ENCODE measurements around the gene MRPL54.

The MRPL54 gene

DNA sequence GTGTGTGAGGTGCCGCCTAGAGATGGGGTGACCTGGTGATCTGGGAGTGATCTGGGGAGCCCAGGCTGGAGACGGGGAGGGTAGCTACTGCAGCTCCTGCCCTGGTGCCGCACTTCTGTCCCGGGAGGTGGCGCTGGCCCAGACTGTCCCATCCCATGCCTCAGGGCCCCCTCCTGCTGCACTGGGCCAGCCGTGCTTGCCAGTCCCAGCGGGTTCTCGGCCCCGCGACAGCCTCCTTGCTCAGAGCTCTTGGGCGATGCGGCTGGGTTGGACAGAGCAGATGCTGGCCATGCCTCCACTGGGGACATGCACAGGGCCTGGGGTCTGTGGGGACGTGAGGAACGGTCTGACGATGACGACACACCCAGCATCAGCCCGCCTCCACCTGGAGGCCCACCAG, 7.0 kb downstream of the MRPL54 start:
- no peak for DNase-seq (ENCODE audit: low read depth)

DNA sequence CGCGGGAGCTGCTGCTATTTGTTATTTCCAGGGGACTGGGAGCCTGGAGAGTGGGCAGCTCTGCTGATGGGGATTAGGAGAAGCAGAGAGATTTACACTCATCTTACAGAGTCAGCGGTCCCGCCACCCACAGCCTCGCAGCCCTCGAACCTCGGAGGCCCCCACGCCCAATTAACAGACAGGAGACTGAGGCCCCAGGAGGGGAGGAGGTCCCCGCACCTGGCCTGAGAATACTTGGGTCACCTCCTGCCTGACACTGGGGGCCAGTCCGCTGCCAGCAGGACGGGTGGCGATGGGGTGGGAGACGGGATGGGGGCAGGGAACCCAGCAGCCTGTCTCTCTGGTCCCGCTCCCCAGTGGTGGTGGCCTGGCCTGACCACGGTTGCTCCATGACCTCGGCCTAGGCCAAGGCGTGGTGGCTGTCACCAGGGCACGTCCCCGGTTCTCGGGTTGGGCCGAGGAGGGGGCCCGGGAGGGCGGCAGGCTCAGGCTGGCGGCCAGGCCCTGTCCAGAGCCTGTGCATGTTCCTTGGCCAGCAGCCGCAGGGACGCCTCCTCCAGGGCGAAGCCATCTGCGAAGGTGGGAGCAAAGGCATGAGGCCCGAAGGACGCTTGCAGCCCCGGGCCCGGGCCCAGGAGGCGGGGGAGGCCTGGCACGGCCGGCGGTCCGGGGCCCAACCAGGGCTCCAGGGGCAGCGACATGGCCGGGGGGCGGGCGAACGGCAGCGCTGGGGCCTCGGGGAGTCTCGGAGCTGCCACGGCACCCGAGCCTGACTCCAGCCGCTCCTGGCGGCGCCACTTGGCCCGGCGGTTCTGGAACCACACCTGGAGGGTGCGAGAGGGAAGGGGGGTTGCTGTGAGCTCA, 7.9 kb downstream of the MRPL54 start:
- no peak for DNase-seq (ENCODE audit: low read depth)

DNA sequence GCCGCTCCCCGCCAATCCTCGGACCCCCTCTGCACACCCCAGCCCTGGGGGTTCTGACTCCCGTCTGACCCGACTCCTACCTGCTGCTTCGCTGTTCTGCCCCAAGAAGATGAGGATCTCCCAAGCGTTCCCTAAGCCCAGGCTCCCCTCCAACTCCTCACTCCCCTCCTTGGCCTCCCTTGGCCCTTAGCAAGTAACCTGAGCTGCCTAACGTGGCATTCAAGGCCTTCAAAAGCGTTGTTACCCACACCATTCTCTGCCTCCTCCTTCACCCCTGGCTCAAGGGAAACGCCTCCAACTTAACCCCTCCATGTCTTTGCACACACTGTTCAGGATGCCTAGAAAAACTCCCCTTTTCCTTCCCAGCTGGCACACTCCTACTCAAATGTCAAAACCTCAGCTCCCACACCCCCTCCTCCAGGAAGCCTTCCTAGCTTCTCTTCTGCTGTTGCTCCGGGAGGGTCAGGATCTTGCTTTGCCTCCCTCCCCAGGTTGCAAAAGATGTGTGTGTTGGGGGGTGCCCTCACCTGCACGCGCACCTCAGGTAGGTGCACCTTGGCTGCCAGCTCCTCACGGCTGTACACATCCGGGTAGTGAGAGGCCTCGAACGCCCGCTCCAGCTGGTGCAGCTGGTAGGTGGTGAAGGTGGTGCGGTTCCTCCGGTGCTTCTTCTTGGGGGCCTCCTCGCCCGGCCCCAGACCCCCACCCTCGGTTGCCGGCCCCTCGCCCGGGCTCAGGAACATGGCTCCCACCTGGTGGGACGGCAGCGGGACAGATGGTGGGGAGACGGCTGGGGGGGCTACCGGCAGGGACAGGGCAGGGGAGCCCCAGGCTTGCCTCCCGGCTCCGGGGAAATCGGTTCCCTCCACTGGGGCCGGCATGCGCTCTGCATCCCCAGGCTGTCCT, 8.8 kb downstream of the MRPL54 start:
- no peak for DNase-seq (ENCODE audit: low read depth)

DNA sequence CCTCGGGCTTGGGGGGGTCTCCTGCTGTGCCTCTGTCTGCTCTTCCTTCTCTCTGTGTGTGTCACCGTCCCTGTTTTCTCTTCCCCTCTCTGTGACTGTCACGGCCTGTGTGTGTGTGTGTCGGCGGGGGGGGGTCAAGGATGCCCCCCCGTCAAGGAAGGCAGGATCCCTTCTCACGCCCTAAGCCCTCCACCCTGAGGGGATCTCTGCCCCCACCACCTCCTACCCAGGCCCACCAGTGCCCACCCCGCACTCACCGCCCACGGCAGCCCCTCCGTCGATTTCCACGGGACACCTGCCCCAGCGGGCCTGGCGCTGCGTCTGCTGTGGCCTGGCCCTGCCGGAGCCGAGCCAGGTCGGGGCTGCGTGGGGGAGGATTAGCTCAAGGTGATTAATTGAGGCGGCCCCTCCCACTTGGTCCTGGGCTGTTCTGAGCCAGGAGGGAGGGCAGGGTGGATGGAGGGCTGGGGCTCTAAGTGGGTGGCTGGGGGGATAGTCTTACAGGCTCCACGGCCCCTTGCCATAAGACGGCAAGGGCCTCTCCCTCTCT, 9.5 kb downstream of the MRPL54 start, which contains the start of gene RAX2:
Gene RAX2 (minus strand): TSS at position 323 of the 550 bp plus-strand sequence. CDS start 486 bp downstream, outside the sequence.
- DNase-seq (ENCODE audit: low read depth) = no peak

DNA sequence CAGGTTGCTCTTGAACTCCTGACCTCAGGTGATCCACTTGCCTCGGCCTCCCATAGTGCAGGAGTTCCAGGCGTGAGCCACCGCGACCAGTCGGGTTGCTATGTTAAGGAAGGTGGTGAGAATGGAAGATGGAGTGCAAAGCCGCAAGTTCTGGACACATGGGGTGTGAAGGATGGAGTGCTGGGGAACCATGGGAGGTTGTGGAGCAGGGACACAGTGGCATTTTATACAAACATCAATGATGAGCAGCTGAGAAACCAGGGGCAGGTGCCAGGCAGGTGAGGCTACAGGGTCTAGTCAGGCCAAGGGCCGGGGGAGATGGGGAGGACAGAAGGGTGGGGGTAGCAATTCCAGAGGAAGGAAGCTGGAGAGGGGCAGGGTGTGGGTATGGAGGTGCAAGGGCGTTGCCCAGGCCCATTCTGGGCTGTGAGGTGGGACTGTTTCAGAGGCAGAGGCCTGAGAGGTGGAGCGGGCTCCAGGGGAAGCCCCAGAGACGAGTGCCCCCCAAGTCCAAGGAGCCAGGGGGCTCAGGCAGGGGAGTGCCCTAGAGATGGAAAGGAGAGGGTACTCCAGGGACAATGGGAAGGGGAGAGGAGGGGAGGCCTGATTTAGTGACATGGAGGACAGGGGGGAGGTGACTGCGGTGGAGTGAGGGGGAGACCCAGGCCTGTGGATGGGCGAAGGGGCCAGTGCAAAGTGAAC, 11.5 kb downstream of the MRPL54 start:
- no peak for DNase-seq (ENCODE audit: low read depth)

DNA sequence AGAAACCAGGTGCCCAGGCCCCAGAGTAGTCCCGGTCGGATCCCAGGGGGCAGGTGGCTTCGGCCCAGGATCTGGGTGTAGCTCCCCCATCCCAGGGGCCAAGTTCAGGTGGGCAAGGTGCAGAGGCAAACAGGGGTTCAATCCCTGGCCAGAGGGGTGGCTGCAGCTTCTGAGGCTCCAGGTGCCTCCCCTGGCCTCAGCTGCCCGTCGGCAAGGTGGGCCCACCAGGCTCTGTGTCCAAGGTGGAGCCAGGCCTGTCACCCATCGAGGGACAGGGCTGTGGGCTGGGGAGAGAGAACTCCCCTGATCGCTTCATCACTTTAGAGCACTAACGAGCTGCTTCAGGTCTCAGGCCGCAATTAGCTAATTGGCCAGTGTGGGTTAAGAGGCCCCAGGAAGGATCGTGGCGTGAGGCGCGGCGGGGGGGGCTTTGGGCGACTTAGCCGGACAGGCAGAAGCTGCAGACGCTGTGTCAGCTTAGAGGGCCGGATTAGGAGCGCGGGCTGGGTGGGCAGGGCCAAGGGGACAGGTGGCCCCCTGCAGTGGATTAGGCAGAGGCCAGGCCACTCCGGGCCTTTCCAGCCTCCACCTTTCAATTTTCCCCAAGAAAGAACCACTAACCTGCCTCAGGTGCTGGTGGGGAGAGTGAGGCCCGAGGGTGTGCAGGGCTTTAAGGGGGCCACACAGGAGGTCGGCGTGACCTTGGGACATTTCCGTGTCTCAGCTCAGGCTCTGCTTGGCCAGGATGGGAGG, 12.3 kb downstream of the MRPL54 start:
- DNase-seq (ENCODE audit: low read depth) = no peak

DNA sequence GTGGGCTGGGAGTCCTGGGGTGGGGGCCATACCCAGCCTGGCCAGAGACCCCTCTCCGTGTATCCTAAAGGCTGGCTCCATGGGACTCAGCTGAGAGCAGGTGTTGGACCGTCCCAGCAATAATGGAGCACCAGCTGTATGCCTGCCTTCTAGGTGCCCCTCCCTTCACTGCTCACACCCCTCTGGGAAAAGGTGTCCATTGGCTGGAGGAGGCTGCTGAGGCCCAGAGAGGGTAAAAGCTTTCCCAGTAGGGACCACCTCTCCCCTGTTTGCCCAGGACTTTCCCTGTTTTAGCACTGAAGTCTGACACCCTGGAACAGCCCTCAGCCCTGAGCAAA, 12.9 kb downstream of the MRPL54 start:
- no peak for DNase-seq (ENCODE audit: low read depth)

DNA sequence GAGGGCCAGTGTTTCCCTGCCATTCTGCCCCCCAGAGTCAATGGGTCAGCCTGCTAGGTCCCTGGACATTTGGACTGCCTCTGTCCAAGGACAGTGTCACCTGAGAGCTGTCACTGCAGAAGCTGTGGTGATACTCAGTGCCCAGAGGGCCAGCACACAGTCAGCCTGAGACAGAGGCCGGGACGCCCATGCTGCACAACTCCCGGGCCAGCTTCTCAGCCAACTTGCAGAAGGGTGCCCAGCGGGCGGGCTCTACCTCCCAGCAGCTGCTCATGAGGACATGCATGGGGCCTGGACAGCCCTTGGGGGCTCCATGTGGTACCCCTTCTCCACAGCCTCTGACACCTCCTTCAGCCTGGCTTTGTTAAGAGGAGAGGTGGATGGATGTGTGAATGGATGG, 13.3 kb downstream of the MRPL54 start:
- DNase-seq (ENCODE audit: low read depth) = no peak

DNA sequence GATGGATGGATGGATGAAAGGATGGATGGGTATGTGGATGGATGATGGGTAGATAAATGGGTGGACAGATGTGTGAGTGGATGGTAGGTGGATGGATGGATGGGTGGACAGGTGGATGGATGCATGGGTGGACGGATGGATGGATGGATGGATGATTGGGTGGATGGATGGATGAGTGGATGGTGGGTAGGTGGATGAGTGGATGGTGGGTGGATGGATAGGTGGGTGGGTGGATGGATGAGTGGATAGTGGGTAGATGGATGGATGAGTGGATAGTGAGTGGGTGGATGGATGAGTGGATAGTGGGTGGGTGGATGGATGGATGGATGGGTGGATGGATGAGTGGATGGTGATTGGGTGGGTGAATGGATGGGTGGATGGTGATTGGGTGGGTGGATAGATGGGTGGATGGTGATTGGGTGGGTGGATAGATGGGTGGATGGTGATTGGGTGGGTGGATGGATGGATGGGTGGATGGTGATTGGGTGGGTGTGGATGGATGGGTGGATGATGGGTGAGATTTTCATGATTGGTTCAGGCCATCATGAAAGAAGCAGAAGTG, 14.1 kb downstream of the MRPL54 start:
- no peak for DNase-seq (ENCODE audit: low read depth)

DNA sequence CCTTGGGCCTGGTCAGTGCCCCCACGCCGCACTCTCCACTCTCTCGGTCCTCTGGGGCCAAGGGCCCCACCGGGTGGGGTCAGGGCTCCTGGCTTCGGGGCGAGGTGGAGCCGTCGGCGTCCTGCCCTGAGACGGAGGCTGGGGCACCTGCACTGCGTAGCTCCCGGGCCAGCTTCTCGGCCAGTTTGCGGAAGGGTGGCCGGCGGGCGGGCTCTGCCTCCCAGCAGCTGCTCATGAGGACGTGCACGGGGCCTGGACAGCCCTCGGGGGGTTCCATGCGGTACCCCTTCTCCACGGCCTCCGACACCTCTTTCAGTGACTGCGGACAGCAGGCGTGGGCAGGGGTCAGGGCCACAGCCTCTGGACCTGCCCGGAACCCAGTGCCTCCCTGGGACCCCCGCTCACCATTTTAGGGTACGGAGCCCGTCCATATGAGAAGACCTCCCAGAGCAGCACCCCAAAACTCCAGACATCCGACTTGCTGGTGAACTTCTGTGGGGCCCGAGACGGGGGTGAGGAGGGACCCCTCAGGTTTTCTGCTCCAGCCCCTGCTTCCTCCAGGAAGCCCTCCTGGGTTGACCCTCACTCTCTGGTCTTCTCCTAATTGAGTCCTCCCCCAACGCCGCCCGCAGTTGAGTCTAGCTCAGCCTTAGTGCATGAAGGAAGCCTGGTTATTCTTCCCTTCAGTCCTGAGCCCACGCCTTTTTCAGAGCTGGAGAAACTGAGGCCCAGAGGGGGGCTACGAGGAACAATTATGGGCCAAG, 15.8 kb downstream of the MRPL54 start:
- DNase-seq (ENCODE audit: low read depth) = no peak

DNA sequence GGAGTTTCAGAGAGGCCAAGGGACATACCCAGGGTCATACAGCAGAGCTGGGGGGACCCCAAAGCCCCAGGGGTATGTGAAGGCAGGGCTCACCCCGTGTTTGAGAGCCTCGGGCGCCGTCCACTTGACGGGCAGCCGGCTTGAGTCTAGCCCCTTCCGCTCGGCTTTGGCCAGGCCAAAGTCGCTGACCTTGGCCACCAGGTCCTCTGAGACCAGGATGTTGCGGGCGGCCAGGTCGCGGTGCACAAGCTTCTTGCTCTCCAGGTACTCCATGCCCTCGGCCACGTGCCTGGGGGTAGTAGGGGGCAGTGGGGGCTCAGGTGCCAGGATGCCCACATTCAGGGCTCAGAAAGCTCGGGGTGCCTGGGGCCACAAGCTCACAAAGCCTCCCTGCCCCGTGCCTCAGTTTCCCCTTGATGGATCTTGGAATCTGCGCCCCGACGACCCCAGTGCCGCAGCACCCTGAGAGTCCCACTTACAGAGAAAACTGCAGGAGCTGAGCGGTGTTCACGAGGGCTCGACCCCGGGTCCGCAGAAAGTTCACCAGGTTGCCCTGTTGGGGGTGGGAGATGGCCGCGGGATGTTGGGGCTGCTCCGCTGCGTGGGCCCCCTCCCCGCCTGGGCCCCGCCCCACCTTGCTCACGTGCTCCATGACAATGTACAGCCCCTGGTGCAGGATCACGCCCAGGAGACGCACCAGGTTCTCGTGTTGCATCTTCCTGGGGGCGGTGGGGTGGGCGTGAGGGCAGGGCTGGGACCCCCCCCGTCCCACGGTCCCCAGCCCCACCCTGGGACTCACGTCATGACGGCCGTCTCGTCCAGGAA, 16.6 kb downstream of the MRPL54 start:
- DNase-seq (ENCODE audit: low read depth) = no peak

DNA sequence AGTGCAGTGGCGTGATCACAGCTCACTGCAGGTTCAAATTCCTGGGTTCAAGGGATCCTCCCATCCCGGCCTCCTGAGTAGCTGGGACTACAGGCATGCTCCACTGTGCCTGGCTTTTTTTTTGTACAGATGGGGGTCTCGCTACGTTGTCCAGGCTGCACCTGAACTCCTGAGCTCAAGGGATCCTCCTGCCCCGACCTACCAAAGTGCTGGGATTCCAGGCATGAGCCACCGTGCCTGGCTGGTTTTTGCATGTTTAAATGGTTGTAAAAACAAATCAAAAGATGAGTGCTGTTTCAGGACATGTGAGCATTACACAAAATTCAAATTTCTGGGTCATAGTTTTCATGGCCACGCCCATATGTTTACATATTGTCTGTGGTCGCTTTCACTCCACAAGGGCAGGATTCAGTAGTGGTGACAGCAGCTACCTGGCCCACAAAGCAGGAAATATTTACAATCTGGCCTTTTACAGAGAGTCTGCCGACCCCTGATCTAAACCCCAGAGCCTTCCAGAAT, 18.4 kb downstream of the MRPL54 start:
- no peak for DNase-seq (ENCODE audit: low read depth)

DNA sequence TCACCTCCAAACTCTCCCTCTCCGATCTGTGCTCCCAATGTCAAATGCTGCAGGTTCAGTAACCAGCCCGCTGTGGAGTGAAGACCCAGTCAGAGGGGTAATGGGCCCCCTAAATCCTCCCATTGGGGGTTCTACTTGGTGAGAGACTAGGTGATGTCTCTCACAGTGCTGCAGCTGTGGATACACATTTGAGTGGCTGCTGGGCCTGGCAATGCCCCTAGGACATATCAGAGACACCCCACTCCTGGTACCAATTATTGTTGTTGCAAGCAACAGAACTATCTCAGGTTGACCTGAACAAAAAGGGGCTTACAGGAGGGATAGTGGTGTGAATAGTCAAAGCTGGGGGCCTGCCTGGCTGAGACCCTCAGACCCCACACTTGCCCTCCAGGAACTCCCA, 19.1 kb downstream of the MRPL54 start:
- DNase-seq (ENCODE audit: low read depth) = no peak

DNA sequence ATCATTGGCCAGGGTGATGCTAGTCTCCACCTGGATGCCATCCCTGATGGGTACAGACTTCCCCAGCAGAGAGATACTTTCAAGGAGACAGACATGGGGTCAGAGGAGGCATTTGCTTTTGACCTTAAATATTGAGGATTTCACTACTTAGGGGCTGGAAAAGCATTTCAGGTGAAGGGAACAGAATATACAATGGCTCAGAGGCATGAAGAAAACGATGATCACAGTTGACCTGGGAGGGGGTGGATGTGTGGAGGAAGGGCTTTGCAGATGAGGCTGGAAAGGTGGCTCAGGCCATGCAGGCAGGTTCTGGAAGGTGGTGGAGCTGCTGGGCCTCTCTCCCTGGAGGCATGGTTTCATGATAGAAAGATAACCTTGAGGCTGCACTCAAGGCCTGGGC, 19.8 kb downstream of the MRPL54 start:
- DNase-seq (ENCODE audit: low read depth) = no peak

DNA sequence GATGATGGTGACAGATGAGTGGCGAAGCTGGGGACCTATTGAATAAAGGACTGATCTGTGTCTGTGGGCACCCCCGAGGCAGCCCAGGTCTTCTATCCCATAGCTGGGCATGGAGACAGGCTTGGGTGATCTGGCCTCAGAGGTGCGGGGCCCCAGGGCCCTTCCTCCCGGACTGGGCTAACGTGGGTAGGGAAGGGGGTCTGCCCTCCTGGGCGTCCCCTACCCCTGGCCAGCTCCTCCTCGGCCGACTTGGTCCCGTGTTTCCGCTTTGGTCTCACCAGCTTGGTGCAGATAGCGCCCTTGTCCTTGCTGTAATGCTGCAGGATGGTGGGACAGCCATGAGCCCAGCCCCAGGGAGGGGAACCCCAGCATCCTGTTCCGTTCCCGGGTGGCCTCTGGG, 20.4 kb downstream of the MRPL54 start:
- DNase-seq (ENCODE audit: low read depth) = no peak

DNA sequence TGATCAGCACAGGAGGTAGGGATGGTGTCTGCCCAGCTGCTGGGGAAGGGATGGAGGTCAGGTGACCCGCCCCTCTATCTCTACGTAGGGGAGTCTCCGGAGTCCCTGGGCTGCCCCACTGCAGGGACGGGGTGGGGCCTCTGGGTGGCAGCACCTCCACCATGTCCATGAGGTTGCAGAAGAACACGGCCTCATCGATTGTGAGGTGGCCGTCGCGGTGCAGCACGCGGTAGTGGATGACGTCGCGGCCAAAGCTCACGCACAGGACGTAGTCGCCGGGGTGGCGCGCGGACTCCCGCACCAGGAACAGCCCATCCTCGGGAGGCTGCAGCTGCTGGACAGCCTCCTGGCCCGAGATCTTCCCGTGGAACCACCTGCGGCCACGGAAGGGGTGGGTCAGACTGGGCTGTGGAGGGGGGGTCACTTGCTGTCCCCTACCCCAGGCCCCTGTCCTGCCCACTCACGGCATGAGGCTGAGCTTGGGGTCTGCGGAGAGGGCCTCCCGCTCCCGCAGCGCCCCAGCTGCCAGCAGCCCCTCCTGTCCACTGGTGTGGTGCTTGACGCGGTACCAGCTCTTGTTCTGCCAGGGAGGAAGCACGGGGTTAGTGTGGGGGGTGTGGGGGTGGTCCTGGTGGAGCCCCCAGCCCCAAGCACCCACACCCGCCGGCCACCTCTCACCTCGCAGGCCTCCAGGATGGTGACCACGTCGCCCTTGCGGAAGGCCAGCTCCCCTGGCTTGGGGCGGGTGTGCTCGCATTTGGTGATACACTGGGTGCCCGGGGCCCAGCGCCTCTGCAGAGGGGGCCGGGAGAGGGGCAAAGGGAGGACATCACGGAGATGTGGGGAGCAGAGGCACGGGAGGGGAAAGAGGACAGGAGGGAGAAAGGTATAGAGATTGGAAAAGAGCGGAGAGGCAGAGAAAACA, 21.4 kb downstream of the MRPL54 start:
- DNase-seq (ENCODE audit: low read depth) = no peak

DNA sequence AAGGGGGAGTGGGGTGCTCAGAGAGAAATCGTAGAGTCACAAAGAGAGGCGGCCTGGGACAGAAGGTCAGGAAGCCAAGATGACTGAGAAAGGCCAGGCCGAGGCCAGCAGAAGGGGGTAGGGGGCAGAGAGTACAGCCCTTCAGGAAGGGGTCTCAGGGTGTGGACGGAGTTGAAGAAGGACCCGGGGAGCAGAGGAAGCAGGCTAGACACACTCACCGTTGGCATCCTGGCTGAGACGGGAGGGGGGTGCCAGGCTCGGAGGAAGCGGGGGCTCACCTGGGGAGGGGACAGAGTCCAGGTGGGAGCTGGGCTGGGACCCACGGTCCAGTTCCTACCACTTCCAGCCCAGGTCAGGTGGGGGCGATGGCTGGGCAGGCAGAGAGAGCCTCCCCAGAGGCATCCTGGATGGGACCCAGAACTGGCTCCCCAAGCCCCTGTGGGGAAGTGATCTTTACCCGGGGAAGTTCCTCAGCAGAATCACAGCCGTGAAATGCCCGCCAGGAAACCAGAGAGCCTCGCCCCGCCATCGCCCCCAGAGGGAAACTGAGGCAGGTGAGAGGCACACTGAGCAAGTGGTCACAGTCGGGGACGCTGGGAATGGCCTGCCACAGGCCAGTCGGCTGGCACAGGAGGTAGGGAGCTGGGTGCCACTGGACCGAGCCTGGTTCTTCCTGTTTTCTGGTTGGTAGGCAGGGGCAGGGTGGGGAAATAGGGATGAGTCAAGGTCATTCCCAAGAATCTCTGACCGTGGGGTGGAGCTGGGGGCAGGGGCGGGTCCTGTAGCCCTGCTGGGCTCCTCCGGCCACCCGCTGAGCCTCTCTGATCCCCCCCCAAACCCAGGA, 22.3 kb downstream of the MRPL54 start:
- DNase-seq (ENCODE audit: low read depth) = no peak
